Activated CD4-positive, alpha-beta T cell treated with anti-CD3 and anti-CD28 coated beads, Interleukin-2, amount 50 U/mL, for 1 hour (primary cell): ENCODE results near the gene USP8.

Experiments used
- DNase-seq: peaks from one replicate; pipeline ENCODE4 v3.0.0-alpha.2; 2020

The USP8 gene

GRCh38 chr15:50546566-50546965, 122.4 kb downstream of the USP8 start, which contains the start of gene USP50:
Gene USP50 (minus strand): TSS chr15:50546666. CDS start chr15:50546525, 141 bp downstream.
- no peak for DNase-seq

GRCh38 chr15:50549326-50549725, 125.1 kb downstream of the USP8 start:
- DNase-seq = no peak

- DNase-seq = no peak
These were observed 128.0 kb downstream of the USP8 start for GRCh38 chr15:50552238-50552637.

- no peak for DNase-seq
These were observed 132.6 kb downstream of the USP8 start for GRCh38 chr15:50556642-50557371.

GRCh38 chr15:50558012-50558411, 133.8 kb downstream of the USP8 start:
- no peak for DNase-seq

GRCh38 chr15:50562735-50563640, 138.8 kb downstream of the USP8 start:
- DNase-seq = no peak

- no peak for DNase-seq
These were observed 139.6 kb downstream of the USP8 start for GRCh38 chr15:50563756-50564155.
